AG09319 (cell line): ENCODE data around the gene NBEA.

Experiments used
- DNase-seq: peaks from one replicate; pipeline ENCODE4 v3.0.0-alpha.2; 2010; ENCODE audit warnings: low read depth; ENCODE audit errors: extremely low read depth
- CTCF ChIP-seq: IDR thresholded peaks from 2 replicates; pipeline ENCODE4 v1.5.1; 2011; ENCODE audit warnings: low read depth, mild to moderate bottlenecking, inconsistent platforms, low read length, moderate library complexity

The NBEA gene

GRCh38 chr13:35489050-35489449, 547.0 kb downstream of the NBEA start:
- DNase-seq, result no peak
- no peak for TF ChIP-seq CTCF

- no peak for TF ChIP-seq CTCF
- no peak for DNase-seq
Observed at GRCh38 chr13:35496006-35496405, 553.9 kb downstream of the NBEA start.

DNA sequence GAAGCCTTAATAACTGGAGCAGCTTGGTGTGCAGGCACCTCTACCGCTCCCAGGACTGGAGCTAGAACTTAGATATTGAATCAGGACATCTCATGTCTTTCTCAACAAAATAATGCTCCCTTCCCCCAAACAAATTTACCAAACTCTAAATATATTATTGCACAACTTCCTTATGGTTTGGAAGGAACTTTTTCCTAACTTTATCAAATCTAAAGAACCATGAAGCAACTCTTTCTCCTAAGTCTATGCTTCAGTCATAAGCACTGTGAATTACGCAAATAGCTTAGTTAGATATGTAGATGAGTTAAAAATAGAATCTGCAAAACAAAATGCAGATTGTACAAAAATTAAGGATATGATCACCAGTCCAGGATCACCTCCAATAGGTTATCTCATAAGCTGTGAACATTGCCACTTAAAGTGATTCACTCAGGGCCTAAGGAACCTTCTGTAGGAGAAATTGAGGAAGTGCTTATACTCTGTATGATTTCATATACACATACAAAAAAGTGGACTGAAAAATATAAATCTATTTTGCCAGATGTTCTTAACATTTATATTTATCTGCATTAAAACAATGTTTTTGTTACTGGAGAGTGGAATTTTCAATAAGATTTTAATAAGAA, 554.8 kb downstream of the NBEA start:
- no peak for DNase-seq
- TF ChIP-seq CTCF, result no peak

DNA sequence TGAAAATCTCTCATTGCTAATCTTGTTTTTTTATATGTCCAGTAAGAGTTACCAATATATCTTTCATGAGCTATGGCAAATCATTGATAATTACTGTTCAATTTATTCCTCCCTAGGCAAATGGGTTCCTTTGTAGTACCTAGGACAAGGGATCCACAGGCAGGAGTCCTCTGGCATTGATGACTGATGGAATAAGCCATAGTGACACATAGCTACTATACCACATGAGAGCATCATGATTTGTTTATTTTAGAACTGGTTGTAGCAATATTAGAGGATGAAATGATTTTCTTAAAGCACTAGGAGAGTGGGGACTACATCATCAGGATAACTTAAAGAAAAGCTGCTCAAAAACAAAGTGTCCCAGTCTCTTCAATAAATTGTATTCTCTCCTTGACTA, 556.2 kb downstream of the NBEA start:
- no peak for TF ChIP-seq CTCF
- DNase-seq, result no peak

DNA sequence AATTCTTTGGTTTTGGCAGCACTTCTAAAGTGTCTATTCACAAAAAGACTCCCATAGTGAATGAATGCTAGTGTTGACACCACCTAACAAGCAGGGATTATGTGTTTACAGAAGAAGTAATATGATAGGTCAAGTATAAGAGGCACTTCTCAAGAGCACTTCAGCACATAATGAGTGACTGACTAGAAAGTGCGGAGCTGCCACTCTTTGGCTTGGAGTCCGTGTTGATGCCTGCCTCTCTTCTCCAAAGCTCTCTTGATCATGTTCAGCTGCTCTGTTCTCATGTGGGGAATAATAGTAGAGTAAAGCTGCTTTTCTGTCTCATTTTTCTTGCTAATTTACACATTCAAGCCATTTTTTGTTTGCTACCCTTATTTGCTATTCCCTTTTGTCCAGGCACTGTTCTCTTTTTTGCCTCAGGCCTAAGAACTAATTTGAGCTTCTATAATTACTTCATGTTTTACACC, 557.2 kb downstream of the NBEA start:
- no peak for DNase-seq

GRCh38 chr13:35499676-35500075, 557.6 kb downstream of the NBEA start:
- no peak for DNase-seq
- TF ChIP-seq CTCF, result no peak

More for the DNA sequence above, 557.2 kb downstream of the NBEA start:
- no peak for TF ChIP-seq CTCF

DNA sequence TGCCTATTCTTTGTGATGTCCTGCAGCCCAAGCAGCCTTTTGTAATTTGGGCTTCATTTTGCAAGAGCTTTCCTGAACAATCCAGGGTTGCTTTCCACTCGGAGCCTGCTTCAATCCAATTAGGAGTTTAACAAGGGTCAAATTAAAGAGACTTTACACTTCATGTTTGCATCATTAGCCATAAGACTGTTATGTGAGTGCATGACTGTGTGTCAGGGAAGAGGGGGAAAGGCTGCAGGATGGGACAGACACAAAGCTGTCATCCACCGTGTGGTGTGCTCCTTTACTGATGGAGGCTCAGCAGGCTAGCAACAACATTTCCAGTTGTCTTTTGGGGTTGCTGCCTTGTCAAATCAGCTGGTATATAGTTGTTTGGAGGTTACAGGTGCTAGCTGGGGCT, 558.1 kb downstream of the NBEA start:
- DNase-seq, result no peak
- TF ChIP-seq CTCF, result no peak
